ENCODE results near the gene ZNF484.
"Not testable (repeated sequence)": the region's sequence is repeated elsewhere in the genome, so short reads cannot be mapped to it uniquely, and the experiment has no call there.

ZNF484 gene

DNA sequence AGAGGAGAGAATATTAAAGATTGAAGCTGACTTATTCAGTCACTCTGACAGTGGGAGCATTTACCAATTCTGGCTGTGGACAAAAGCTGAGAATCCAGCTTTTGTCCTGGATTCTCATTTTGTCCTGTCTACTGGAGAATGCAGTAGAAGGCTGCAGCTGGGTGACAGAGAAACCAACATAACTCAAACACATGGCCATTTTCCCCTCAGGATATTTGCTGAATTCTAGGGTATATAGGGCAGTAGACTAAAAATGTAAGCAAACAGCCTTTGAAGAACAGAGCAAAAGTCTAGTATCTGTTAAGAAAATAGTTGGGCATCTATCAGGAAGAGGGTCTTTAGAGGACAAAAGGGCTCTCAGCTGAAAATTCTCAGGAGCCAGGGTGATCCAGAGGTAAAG lies 20.6 kb downstream of the ZNF484 start:
- DNase-seq, result no peak

DNA sequence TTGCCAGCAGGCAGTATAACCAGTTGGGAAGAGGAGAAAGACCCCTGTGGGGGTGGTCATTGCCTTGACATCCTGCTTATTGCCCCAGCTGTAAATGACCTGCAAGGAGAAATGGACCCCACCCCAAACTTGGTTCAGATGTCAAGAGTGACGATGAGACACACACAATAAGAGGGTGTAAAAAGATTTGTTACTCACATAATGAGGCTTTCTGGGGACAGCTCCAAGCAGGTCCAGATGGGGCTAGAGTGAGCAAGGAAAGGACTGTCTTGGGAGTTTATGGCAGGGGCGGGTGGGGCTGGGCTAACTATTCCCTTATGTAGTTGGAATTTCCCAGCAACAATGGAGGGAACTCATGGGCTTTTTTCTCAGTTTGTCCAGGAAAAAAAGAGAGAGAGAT lies 24.1 kb downstream of the ZNF484 start:
- DNase-seq, result no peak

DNA sequence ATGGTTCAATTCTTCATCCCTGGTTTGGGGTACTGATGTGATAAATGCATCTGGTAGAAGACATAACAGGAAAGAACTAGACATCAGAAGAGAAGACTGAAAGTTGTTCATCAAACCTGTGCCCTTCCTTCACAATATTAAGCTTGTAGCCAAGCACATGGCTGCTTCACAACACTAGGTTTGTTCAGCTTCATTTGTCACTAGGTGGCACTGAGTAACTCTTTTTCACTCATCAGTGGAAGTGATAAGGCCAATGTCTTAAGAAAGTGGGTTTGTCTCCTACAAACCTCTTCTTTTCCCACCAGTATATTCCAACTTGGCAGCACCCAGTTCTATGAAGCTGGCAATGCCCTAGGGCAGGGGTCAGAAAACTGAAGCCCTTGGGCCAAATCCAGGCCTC lies 26.9 kb downstream of the ZNF484 start:
- no peak for DNase-seq

DNA sequence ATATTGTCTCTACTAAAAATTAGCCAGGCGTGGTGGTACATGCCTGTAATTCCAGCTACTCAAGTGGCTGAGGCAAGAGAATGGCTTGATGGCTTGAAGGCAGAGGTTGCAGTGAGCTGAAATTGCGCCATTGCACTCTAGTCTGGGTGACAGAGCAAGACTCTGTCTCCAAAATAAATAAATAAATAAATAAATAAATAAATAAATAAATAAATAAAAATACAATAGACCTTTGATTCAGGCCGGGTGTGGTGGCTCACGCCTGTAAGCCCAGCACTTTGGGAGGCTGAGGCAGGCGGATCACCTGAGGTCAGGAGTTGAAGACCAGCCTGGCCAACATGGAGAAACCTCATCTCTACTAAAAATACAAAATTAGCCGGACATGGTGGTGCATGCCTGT lies 29.1 kb downstream of the ZNF484 start:
- DNase-seq, result not testable (repeated sequence)

DNA sequence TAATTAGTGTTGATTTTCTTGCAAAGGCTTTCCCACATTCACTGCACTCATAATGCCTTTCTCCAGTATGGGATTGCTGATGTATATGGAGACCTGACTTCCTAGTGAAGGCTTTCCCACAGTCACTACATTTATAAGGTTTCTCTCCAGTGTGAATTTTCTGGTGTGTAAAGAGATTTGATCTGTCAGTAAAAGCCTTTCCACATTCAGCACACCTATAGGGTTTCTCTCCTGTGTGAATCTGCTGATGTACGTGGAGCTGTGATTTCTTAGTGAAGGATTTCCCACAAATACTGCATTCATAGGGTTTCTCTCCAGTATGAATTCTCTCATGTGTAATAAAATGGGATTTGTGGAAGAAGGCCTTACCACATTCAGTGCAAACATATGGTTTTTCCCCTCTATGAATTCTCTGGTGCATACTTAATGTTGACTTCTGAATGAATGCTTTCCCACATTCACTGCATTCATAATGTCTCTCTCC lies 31.1 kb downstream of the ZNF484 start:
- DNase-seq, result no peak

DNA sequence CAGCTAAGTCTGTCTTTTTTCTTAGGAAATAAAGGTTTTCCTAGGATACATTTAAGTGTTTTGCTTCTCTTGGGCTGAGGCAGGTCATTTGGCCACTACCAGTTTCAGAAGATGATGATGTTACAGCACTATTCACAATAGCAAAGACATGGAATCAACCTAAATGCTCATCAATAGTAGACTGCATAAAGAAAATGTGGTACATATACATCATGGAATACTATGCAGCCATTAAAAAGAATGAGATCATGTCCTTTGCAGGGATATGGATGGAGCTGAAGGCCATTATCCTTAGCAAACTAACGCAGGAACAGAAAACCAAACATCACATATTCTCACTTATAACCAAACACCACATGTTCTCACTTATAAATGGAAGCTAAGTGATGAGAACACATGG lies 39.4 kb downstream of the ZNF484 start:
- not testable (repeated sequence) for DNase-seq

DNA sequence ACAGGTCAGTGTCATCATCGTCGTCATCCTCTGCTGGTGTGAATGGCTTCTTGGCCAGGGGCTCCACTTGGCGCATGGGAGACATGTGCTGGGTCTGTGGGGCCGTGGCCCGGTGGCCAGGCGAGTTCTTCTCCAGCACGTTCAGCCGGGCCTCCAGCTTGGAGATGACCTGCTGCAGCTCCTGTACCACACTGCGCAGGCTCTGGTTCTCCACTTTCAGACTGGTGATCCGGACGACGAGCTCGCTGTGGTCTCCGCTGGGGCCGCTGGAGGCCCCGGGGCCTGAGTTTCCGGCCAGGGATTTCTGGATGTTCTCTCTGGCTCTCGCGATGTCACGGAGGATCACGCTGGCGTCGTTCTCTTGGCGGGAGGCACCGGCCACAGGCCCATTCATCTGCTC lies 40.6 kb downstream of the ZNF484 start:
- no peak for DNase-seq

DNA sequence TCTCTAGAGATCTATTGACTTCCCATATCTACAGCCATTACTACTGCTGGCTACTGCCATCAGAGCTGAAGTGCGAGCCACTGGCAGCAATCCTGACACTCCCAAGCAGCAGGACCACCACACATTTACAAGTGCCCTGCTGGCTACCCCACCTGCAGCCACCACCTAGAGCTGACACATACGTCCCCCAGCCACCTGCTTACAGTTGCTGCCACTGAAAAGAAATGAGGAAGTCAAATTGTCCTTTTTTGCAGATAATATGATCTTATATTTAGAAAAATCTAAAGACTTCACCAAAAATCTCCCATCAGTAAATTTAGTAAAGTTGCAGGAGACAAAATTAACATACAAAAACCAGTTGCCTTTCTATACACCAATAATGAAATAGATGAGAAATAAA lies 48.4 kb downstream of the ZNF484 start:
- no peak for DNase-seq

DNA sequence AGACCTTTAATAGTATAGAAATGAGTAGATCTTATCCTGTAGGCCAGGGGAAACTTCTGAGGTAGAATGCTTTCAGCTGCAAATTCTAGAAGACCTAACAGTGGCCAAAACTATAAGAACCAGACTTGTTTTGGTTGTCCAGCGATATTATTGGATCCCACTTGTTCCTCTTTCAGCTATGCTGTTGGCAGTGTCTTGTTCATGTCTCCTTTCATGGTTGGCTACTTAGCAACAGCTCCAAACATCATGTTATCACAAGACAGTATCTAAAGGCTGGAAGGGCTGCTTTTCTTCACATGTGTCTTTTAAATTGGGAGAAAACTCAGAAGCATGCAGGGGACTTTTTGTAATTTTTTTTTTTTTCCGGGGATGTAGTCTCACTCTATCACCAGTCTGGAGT lies 52.8 kb downstream of the ZNF484 start:
- not testable (repeated sequence) for DNase-seq

DNA sequence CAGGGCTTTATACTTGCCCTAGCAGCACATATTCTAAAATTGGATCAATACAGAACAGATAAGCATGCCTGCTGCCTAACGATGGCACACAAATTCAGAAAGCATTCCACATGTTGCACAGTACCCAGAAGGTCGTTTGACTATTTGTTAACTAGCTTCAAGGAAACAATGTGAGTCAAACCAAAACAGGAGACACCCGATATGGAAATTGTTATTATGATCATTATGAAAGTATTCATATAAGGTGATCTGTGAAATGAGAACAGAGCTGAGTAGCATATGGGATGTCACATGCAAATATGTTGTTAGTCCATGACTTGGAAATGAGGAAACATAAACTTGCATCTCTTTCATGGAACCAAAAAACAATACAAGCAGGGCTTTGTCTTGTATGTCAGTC lies 56.9 kb downstream of the ZNF484 start:
- no peak for DNase-seq

DNA sequence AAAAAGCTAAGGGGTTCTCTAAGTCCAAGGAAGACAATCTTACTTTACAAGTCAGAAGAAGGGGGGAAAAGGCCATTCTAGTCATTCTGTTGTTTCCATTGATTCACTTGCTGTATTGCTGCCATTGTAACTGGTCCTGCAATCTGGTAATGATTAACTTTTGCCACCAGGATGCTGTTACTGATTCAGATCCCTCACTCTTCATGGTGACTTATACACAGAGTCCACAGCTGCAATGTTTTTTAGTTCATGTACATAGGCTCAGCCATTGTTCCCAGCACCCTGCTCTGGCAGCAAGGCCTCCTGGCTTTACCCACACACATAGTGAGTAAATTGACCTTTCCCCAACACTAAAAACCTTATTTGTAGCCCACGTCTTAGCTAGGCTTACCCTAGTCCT lies 57.9 kb downstream of the ZNF484 start:
- DNase-seq, result not testable (repeated sequence)

DNA sequence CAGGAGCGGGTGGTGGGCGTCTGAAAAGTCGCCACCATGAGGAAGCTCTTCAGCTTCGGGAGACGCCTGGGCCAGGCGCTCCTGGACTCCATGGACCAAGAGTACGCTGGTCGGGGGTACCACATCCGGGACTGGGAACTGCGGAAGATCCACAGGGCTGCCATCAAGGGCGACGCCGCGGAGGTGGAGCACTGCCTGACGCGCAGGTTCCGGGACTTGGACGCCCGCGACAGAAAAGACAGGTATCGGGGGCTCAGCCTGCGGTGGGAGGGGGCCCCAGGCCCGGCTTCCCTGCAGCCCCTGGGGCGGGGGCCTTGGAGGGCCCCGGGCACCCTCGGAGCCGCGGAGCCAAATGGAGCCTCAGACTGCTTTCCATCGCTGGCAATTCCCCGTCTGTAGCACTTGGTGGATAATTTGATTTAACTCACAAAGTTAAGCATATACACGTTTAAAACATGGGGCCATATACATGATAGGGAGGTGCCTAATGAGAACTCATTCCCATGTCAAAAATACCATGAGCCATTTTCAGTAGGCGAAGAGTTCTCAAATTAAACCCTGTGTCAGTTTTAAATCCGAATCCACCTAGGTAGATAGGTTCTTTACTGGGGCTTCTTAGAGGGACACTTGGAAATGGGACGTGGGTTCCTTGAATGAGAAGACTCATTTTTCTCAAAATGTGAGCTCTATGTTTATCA lies 68.1 kb downstream of the ZNF484 start:
- DNase-seq, result not testable (repeated sequence)

DNA sequence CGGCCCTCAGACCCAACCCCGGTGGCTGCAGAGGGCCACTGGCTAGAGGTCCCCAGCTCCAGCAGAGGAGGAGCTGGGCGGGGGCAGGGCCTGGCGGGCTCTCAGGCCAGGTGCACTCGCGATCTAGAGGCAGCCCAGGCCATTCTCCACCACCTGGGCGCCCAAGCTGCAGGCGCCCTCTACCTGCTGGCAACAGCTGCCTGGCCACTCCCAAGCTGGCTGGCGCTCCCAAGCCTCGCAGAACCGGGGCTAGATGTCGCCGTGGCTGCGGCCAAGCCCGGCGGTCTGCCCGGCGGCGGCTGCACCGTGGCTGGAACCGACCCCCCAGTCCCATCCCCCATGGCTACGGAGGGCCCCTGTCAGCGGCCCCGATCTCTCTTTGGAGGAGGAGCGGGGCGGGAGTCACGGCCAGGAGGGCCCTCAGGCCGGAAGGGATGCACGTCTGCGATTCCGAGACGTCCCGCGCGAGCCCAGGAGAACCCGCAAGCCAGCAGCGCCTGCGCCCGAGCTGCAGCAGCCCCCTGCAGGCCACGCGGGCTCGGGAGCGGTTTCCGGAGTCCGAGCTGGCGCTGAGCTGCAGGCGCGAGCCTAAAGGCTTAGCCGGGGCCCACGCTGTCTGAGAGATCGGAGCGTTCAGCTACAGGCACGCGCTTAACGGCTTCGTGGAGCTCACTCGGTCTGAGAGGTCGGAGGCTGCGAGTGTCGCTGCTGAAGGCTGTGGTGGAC lies 68.9 kb downstream of the ZNF484 start:
- DNase-seq, result peak; percentile 73

DNA sequence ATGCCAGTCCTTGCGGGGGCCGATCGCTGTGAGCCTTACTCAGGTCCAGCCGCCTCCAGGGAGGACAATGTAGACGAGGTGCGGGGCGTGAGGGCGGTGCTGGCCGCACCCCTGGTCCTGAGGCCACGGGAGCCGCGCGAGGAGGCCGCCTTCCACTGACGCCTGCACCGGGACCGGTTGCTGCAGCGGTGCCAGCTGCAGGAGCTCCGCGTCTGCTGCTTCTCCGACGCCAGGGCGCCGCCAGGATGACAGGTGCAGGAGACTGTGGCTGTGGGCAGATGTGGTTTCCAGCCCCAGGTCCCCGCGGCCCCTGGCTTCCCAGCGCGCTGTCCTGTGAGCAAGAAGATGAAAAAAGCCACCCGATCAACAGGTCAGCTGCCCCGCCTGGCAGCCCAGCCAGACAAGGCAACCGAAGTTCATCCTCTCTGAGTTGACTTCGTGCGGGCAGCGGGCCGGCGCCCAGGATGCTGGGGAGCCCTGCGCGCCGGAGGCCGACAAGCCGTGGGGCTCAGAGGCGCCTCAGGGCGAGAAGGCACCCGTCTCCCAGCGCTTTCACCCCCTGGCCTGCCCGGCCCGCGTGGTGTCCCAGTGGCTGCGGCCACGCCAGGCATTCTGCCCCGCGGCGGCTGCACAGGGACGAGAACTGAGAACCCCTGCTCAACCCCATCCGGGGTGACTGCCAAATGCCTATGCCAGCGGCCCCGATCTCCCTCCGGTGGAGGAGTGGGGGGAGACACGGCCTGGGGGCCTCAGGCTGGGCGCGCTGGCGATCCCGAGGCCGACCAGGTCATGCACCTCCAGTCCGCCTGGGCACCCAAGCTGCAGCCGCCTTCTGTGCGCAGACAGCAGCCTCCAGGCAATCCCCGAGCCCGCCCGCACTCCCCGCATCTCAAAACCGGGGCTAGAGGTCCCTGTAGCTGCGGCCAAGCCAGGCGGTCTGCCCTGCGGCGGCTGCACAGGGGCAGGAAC lies 69.8 kb downstream of the ZNF484 start:
- DNase-seq, result no peak

DNA sequence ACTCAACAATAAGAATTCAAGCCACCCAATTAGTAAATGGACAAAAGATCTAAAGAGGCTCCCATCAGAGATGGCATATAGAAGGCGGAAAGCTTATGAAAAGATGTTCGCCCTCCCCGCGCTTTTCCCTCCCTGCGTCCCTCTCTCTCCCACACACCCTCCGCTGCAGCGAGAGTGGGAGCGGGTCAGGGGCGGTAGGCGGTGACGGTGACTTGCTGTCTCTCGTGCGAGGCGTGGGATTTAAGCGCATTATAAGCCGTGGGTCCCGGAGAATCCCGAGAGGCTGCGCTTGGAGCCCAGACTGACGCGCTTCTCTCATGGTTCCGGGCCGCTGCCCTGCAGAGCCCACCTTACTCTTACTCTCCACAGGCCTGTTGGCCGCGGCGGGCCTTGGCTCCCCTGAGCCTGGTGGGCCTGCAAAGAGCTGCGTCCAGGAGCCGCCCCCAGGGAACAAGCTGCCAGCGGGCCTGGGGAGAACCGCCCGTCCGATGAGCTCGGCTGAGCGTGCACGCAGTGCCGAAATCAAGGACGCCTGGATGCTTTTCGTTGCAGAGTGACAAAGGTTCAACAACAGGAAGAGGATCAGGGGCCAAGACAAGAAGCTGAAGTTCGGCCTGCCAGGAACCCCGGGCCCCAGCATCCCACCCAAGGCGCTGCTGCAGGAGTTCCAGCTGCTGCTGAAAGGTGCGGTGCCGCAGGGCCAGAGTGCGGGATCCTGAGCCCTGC lies 70.6 kb downstream of the ZNF484 start:
- no peak for DNase-seq

DNA sequence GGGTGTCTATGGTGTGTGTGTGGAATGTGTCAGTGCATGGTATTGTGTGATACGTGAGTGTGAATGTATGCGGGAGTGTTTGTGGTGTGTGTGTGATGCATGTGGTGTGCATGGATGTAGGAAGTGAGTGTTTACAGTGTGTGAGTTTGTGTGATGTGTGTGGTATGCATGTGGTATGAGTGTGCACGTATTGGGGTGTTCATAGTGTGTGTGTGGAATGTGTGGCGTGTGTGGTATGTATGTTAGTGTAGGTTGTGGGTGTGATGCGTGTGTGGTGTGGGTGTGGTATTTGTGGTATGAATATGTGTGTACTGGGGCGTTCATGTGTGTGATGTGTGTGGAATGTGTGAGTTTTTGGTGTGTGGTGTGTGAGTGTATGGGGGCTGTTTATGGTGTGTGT lies 73.1 kb downstream of the ZNF484 start:
- no peak for DNase-seq

DNA sequence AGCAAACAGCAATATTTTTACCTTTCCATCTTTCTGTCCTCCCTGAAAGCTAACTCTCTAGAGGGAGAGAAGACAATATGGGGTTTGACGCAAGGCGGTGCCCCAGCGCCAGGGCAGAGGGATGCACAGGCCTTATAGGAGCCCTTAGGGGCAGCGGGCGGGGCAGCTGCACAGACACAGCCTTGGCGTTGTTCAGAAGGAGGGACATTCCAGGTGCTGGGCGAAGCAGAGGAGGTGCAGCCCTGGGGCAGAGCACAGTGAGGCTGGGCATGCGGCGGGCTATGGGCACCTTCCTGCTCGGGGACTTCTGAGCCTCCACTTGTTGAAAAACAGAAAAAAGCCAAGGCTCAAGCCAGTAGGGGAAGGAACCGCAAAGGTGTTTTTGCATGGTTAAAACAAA lies 79.5 kb downstream of the ZNF484 start:
- no peak for DNase-seq

DNA sequence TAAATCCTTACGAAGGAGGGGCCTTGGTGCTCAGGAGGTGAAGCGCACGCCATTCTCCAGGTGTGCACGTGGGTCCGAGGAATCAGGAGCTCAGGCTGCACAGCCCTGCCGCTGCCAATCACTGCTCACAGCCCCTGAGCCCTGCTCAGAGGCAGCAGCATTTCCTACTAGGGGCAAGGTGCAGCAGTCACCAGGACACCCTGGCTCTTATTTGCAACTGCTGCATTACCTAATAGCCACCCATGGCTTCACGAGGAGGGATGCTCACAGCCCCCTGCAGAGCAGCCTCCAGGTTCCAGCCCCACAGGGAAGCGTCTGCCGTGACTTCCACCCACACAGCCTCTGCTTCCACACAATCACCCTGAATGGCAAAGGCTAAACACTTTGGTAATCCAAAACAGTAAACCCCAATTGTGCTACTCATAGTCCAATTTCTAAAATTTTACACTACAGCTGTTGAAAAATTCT lies 81.5 kb downstream of the ZNF484 start:
- DNase-seq, result not testable (repeated sequence)

DNA sequence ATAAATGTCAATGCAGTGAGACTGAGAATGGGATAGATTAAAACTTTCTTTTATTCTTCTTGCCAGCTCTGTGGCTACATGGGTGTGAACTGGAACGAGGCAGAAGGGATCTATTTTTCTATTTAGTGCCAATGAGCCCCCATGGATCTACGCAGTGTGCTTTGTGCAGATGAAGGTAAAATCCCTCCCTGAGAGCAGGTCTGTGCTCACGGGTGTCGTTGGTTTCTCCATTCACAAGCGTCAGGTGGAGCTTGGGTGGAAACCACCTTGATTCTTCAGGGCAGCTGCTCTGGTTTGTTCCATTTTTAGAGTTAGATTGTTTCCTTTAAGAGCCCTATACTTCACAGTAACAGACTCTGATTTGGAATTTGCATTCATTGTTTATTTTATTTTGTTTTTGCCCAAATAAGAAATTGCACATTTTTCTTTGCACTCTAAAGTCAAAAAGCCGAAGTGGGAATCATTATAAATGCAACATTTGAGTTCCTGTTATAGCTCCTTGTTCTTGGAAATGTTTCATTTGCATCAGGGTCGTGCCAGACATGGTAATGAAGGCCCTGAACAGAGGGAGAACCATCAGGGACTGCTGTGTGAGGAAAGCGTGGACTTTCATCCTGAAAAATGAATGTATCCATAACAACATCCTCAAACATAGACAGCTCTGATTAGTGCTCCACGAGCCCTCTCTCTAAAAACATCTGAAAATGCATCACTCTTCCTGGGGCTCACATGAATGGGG lies 82.1 kb downstream of the ZNF484 start:
- DNase-seq, result no peak
